GM18519 (cell line): Measurements from ENCODE around the gene IDH3B.

Source experiments
- ATAC-seq: cut with Tn5 transposase; IDR thresholded peaks from one replicate; pipeline ENCODE4 v1.9.1; 2021; ENCODE audit warnings: mild to moderate bottlenecking, moderate library complexity; ENCODE audit not compliant: unreplicated experiment, low FRiP score

The IDH3B gene

GRCh38 chr20:2625062-2625461 lies 39.0 kb downstream of the IDH3B start:
- no peak for ATAC-seq

GRCh38 chr20:2624190-2624589 lies 39.8 kb downstream of the IDH3B start:
- no peak for ATAC-seq

- ATAC-seq = no peak
Observed at GRCh38 chr20:2619961-2620595, 43.9 kb downstream of the IDH3B start.

DNA sequence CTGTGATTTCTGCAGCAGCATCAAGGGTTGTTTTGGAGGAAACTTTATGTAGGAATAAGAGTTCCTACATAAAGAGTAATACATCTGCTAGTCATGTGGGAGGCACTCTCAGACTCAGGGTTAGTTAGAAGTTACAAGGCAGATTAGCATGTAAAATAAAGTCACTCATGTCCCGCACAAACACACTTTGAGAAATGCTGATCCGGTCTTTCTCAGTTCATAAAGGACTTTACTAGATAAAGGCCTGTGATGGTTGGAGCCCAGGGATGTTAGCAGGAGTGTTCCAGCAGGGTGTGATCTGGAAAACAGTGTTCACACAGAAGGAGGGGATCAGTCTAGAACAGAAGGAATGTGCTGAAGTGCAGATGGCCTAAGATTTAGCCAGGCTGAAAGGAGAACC lies 44.7 kb downstream of the IDH3B start:
- ATAC-seq = no peak

DNA sequence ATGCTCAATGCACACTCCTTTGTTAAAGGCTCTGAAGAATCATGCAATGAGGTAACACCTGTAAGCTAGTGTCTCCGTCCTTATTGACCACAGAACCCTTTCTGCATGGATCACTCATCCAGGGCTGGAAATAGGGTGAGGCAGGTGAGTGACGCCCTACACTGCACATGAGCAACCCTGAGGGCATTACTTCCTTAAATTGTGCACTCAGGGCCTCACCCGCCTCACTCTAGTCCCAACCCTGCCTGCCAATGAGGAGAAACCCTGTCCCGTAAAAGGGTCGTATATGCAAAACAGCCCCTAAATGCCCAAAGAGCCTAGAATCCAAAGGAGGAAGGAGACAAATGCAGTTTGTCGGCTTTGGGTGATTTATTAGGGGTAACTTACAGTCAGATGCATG lies 45.2 kb downstream of the IDH3B start:
- ATAC-seq = no peak

GRCh38 chr20:2617099-2617714 lies 46.8 kb downstream of the IDH3B start:
- ATAC-seq = no peak

DNA sequence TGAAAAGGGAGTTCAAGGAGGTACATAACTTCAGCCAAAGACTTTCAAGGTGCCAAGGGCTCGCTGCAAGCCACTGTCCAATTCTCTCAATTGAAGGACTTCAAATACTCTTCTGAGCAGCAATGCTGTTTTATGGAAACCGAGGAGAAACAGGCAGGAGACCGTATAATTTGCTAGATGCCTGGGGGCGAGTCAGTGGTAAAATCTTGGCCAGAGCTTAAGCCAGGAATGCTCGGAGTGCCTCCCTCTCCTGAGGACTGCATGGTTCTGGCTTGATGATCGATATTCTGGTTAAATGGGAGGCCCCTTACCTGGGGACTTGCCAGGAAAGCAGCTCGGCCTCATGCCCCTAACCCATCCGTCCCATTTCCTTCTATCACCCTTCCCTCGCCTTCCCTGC lies 47.4 kb downstream of the IDH3B start:
- no peak for ATAC-seq

GRCh38 chr20:2612073-2612472 lies 51.9 kb downstream of the IDH3B start:
- no peak for ATAC-seq

- ATAC-seq = no peak
Observed at GRCh38 chr20:2610941-2611720, 52.9 kb downstream of the IDH3B start.

- no peak for ATAC-seq
Observed at GRCh38 chr20:2610326-2610725, 53.7 kb downstream of the IDH3B start.
